ENCODE measurements around the gene FGD3.

- TF ChIP-seq POLR2A (IDR thresholded peaks at IDR 0.05) (no peak), CTCF (IDR thresholded peaks at IDR 0.05) (no peak)
Observed at GRCh38 chr9:93011114-93011513, 63.8 kb downstream of the FGD3 start.
